ENCODE measurements around the gene CDC73. TPM values are rescaled to one million over a fixed set of nuclear protein-coding genes. Genes with fewer than 3 reads are reported as not detected.

Gene CDC73
- total and polyA plus RNA-seq, 2 of the 13 experiments (the other 11 are each of a cell fraction or from before 2014, with no cell fraction given), result 20.2 to 26.3 TPM

- TF ChIP-seq ZNF839 (CRISPR knock-in tag; IDR thresholded peaks at IDR 0.05; ENCODE audit: borderline replicate concordance), result no peak
- TF ChIP-seq ZEB1 (IDR thresholded peaks at IDR 0.05; ENCODE audit: insufficient replicate concordance, low read depth), result no peak
- TF ChIP-seq ZNF329 (CRISPR knock-in tag; IDR thresholded peaks at IDR 0.05; ENCODE audit: low read depth), result no peak
- TF ChIP-seq ZMYM3 (CRISPR knock-in tag; IDR thresholded peaks at IDR 0.05), result peak; percentile 31; the same call in 1 of the 2 replicates
- no peak for TF ChIP-seq ZNF136 (CRISPR knock-in tag; IDR thresholded peaks at IDR 0.05; ENCODE audit: low read depth)
- no peak for TF ChIP-seq ZNF496 (CRISPR knock-in tag; IDR thresholded peaks at IDR 0.05; ENCODE audit: insufficient replicate concordance)
- no peak for TF ChIP-seq YEATS2 (CRISPR knock-in tag; IDR thresholded peaks at IDR 0.05; ENCODE audit: borderline replicate concordance)
- no peak for TF ChIP-seq NR2C2 (CRISPR knock-in tag; IDR thresholded peaks at IDR 0.05; ENCODE audit: borderline replicate concordance)
- peak; percentile 75 for TF ChIP-seq ZKSCAN1 (IDR thresholded peaks at IDR 0.05; ENCODE audit: low read length)
- no peak for TF ChIP-seq FOXK1 (CRISPR knock-in tag; IDR thresholded peaks at IDR 0.05; ENCODE audit: borderline replicate concordance, low read depth)
- no peak for TF ChIP-seq ZNF800 (CRISPR knock-in tag; IDR thresholded peaks at IDR 0.05)
Observed at GRCh38 chr1:193103759-193104501, 17.9 kb upstream of the CDC73 start (continued).

All from HepG2 (cell line).